Fibroblast of mammary gland (primary cell): ENCODE measurements around the gene RNF115.
"Not testable (repeated sequence)": the region's sequence is repeated elsewhere in the genome, so short reads cannot be mapped to it uniquely, and the experiment has no call there.

Experiments used
- DNase-seq: peaks from one replicate; pipeline ENCODE4 v3.0.0-alpha.2; 2010; ENCODE audit warnings: low read depth
- H3K4me3 ChIP-seq: 2 replicates; pipeline ENCODE4 v1.5.1; 2011; ENCODE audit warnings: low read depth, mild to moderate bottlenecking, low read length, moderate library complexity; ENCODE audit not compliant: control insufficient read depth
- TF ChIP-seq, protein P1 (sequence below): conservative IDR thresholded peaks from 2 replicates; pipeline ENCODE4 v1.5.1; 2011; ENCODE audit warnings: low read depth, low read length, inconsistent platforms; ENCODE audit not compliant: control insufficient read depth, insufficient read depth

Gene RNF115

DNA sequence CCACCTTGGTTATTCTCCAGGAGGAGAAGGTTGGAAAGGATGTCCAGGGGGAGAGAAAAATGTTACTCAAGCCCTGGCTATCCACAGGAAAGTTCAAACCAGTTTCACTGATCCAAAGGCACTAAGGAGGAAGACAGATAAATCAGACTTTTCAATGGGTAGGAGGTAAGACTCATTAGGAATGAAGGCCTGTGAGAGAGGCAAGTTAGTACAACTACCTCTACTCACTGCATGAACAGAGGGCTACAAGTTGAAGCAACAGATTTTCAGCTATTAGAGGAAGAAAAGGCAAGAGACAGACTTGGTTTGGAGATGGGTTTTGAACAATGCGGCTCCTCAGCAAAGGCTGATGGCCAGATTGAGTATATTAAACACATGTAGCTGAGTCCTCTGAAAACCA lies 87.7 kb downstream of the RNF115 start:
- no peak for DNase-seq
- H3K4me3 ChIP-seq = no peak overlapping the region
- TF ChIP-seq, protein P1, sequence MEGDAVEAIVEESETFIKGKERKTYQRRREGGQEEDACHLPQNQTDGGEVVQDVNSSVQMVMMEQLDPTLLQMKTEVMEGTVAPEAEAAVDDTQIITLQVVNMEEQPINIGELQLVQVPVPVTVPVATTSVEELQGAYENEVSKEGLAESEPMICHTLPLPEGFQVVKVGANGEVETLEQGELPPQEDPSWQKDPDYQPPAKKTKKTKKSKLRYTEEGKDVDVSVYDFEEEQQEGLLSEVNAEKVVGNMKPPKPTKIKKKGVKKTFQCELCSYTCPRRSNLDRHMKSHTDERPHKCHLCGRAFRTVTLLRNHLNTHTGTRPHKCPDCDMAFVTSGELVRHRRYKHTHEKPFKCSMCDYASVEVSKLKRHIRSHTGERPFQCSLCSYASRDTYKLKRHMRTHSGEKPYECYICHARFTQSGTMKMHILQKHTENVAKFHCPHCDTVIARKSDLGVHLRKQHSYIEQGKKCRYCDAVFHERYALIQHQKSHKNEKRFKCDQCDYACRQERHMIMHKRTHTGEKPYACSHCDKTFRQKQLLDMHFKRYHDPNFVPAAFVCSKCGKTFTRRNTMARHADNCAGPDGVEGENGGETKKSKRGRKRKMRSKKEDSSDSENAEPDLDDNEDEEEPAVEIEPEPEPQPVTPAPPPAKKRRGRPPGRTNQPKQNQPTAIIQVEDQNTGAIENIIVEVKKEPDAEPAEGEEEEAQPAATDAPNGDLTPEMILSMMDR = no peak

DNA sequence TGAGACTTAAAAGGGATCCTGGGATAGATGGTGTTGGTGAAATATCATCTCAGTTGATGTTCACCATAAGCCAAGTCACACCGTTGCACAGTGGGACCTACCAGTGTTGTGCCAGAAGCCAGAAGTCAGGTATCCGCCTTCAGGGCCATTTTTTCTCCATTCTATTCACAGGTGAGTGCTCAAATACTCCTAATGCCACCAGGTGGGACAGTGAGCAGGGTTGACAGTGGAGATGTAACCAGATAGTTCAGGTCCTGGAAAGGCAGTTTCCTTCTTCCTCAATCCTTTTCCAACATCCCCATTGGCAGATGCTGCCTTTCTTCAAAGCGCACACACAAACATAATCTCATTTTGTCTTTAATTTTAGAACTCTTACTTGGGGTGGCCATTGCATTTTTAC lies 93.0 kb downstream of the RNF115 start:
- no peak overlapping the region for H3K4me3 ChIP-seq
- TF ChIP-seq, protein P1 = no peak
- no peak for DNase-seq

DNA sequence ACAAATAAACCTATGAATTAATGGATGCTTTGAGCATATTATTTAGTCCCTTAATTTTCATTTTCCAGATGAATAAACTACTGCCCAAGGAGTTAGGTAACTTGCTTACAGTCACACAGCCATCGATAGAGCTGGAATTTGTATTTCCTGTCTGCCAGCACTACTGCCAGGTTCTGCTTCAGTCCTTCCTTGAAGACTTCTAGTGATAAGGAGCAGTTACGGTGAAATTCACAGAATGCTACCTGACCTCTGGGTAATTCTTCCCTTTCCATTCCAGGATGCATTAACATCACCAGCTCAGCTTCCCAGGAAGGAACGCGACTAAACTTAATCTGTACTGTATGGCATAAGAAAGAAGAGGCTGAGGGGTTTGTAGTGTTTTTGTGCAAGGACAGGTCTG lies 93.4 kb downstream of the RNF115 start:
- H3K4me3 ChIP-seq = no peak overlapping the region
- DNase-seq = no peak
- TF ChIP-seq, protein P1 = no peak

DNA sequence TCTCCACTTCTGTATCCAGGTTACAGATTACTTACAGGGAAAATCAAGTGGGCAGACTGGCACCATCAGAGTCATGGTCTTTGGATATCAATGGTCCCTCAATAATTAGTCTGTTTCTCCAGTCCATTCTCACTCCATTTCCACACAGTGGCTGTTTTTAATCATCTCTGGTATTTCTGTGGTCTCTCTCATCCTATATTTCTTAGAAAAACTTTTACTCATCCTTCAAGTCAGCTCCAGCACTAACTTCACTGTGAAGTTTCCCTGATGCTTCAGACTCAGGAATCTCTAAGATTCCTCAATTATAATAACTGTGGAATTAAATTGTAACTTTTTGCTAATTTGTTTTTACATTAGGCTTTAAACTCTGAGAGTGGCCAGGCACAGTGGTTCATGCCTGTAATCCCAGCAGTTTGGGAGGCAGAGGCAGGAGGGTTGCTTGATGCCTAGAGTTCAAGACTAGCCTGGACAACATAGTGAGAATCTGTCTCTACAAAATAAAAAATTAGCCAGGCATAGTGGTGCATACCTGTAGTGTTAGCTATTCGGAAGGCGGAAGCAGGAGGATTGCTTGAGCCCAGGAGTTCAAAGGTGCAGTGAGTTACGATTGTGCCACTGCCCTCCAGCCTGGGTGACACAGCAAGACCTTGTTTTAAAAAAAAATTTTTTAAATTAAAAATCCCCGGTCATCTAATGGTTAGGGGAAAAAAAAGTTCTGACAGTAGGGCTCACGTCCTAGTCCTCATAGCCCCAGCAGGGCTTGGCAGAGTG lies 94.0 kb downstream of the RNF115 start:
- TF ChIP-seq, protein P1 = no peak
- DNase-seq = peak; percentile 38
- no peak overlapping the region for H3K4me3 ChIP-seq

DNA sequence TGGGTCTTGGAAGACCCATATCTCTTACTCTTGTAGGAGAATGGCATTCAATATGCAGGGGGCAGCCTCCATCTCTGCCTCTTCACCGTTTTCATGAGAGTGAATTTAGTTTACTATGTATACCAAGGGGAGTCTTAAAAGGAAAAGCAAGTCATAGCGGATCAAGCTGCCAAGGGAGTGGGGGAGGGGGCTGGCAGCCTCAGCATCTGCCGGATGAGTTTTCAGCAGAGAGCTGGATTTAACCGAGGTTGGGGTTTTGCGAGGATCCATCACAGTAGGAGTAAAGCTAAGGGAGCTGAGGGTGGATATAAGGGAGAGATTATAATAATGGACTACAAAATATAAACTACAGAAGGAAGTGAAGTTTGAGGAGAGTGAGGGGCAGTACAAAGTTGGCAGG lies 94.7 kb downstream of the RNF115 start:
- no peak overlapping the region for H3K4me3 ChIP-seq
- TF ChIP-seq, protein P1 = no peak
- peak; percentile 63 for DNase-seq

DNA sequence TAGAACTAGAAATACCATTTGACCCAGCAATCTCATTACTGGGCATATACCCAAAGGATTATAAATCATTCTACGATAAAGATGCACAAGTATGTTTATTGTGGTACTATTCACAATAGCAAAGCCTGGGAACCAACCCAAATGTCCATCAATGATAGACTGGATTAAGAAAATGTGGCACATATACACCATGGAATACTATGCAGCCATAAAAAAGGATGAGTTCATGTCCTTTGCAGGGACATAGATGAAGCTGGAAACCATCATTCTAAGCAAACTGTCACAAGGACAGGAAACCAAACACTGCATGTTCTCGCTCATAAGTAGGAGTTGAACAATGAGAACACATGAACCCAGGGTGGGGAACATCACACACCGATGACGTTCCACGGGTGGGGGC lies 97.7 kb downstream of the RNF115 start:
- not testable (repeated sequence) for H3K4me3 ChIP-seq, DNase-seq

DNA sequence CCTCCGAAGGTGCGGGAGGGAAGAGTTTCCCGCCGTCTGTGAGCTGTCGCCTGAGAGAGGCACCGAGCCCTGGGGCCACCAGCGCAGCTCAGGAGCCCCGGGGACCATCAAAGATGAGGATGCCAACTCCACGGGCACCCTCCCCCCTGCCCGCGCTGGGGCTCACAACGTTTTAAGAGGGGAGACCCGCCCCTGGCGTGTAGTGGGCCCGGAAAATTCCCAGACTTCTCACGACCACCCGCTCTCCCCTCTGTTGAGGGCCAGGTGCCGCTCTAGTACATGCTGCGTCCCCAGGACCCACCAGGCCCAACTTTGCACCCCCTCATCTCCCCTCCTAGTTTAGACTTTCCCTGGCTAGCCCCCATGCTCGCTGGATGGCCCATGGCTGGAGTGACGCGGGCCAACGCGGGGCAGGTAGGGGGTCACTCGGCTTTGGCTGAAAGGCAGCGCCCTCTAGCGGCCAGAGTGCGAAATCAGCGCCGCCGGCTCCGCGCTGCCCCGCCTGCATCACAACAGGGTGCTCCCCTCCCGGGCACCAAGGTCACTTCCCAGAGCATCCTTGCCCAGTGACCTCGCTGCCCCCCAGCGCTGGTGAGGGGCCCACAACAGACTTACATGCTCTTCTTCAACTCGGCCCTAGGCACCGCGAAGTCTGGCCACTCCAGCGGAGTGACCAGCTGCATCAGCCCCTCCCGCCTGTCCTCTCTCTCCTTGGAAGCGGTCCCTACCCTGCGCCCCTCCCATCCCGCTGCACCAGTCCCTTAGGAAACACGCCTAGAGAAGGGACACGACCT lies 102.8 kb downstream of the RNF115 start:
- peak overlapping the region; percentile 41 for H3K4me3 ChIP-seq
- TF ChIP-seq, protein P1 = peak; percentile 68
- peak; percentile 55 for DNase-seq
